Activated CD8-positive, alpha-beta T cell treated with anti-CD3 and anti-CD28 coated beads for 36 hours (primary cell): ENCODE measurements around the gene CHMP4A. TPM values are rescaled to one million over a fixed set of nuclear protein-coding genes. Genes with fewer than 3 reads are reported as not detected.

Source experiments
- ATAC-seq: fragments of 200-7000 bp; cut with Tn5 transposase; one replicate; pipeline ENCODE4 v1.10.0; 2021; ENCODE audit warnings: mild to moderate bottlenecking, moderate library complexity
- CTCF ChIA-PET: fragments of 350-600 bp; sonication (Branson Sonifier 250); formaldehyde crosslinking; loops from one replicate; lab custom pipeline; 2021; ENCODE audit warnings: antibody characterized with exemption; lab: Charles Lee
- POLR2A ChIA-PET: fragments of 350-600 bp; sonication (Branson Sonifier 250); formaldehyde crosslinking; loops from one replicate; lab custom pipeline; 2021; ENCODE audit warnings: antibody characterized with exemption; lab: Charles Lee
- DNase-seq: peaks from one replicate; pipeline ENCODE4 v3.0.0-alpha.2; 2020
- H3K27ac Mint-ChIP-seq: one replicate; pipeline ENCODE4 v1.8.0; 2021; ENCODE audit warnings: mild to moderate bottlenecking, mixed read lengths
- H3K27me3 Mint-ChIP-seq: one replicate; pipeline ENCODE4 v1.8.0; 2021; ENCODE audit warnings: mixed read lengths
- H3K36me3 Mint-ChIP-seq: one replicate; pipeline ENCODE4 v1.8.0; 2021; ENCODE audit warnings: low read depth, mixed read lengths
- H3K4me1 Mint-ChIP-seq: one replicate; pipeline ENCODE4 v1.8.0; 2021; ENCODE audit warnings: low read depth, mixed read lengths
- H3K4me3 Mint-ChIP-seq: one replicate; pipeline ENCODE4 v1.8.0; 2021; ENCODE audit warnings: mild to moderate bottlenecking, moderate library complexity, mixed read lengths
- H3K9me3 Mint-ChIP-seq: one replicate; pipeline ENCODE4 v1.8.0; 2021; ENCODE audit warnings: mixed read lengths
- intact Hi-C: fragments of 100-400 bp; cut with micrococcal nuclease; formaldehyde crosslinking; loops from one replicate; pipeline ENCODE4 v1.10.0; 2022
- total RNA-seq, 2 experiments: library from RNA; stranded (reverse); gene quantifications; one replicate each; pipeline ENCODE4 v1.2.3, GENCODE V29; 2021
- TF ChIP-seq, protein P1 (sequence below): fragments of 200-600 bp; IDR thresholded peaks from one replicate; pipeline ENCODE4 v1.8.0; 2022; ENCODE audit warnings: antibody characterized with exemption, mild to moderate bottlenecking

The CHMP4A gene
- total RNA-seq, 2 experiments from 2014 or later: 55.6 to 61.8 TPM

DNA sequence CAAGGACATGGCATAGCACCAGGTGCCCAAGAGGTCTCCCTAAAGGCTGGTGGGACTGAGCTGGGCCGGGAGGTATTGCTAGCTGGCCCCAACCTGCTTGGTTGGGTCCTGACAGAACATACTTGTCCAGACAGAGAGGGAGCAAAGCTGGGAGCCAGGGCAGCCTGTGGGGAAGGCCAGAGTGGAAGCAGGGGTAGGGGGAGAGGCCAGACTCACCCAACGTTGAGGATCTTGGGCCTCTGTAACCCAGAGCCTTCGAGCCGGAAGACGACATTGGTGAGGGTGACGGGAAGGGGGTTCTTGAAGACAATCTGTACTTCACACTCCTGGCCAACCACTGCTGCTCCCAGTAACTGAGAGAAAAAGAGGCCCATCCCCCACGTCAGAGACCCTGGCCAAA, 40.6 kb upstream of the CHMP4A start:
- Mint-ChIP-seq H3K4me1 (peaks cover 11% of the 10 kb centered on the region), H3K4me3 (no peak overlapping the region), H3K27me3 (no peaks in the 10 kb centered on the region), H3K27ac (no peak overlapping the region), H3K36me3 (no peaks in the 10 kb centered on the region), H3K9me3 (no peaks in the 10 kb centered on the region)
- DNase-seq (no peak), ATAC-seq (no peak)
- TF ChIP-seq, protein P1, sequence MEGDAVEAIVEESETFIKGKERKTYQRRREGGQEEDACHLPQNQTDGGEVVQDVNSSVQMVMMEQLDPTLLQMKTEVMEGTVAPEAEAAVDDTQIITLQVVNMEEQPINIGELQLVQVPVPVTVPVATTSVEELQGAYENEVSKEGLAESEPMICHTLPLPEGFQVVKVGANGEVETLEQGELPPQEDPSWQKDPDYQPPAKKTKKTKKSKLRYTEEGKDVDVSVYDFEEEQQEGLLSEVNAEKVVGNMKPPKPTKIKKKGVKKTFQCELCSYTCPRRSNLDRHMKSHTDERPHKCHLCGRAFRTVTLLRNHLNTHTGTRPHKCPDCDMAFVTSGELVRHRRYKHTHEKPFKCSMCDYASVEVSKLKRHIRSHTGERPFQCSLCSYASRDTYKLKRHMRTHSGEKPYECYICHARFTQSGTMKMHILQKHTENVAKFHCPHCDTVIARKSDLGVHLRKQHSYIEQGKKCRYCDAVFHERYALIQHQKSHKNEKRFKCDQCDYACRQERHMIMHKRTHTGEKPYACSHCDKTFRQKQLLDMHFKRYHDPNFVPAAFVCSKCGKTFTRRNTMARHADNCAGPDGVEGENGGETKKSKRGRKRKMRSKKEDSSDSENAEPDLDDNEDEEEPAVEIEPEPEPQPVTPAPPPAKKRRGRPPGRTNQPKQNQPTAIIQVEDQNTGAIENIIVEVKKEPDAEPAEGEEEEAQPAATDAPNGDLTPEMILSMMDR: no peak
- POLR2A ChIA-PET: no interaction called here
- CTCF ChIA-PET: interaction anchor here (0.8 to 27.8 kb wide), 3 partner anchors 11 to 47 kb away, joined by 3 to 873 read pairs (median 4); partner anchors contain the start of genes CIDEB, DHRS1, LTB4R and LTB4R2
- intact Hi-C loops: no loop called here

- TF ChIP-seq, protein P1: no peak
- ChIA-PET POLR2A (interaction anchor here (0.8 to 1.2 kb wide), 4 partner anchors 13 to 171 kb away, joined by 3 to 5 read pairs (median 3); no protein-coding TSS in a partner anchor), CTCF (interaction anchor here (1.2 to 27.8 kb wide), 5 partner anchors 10 to 48 kb away, joined by 4 to 873 read pairs (median 17); partner anchors contain the start of genes CIDEB, DHRS1, LTB4R and LTB4R2)
- Mint-ChIP-seq H3K27ac (no peak overlapping the region), H3K4me1 (peaks cover 19% of the 10 kb centered on the region), H3K27me3 (no peaks in the 10 kb centered on the region), H3K36me3 (no peaks in the 10 kb centered on the region), H3K4me3 (no peak overlapping the region), H3K9me3 (no peaks in the 10 kb centered on the region)
- no peak for ATAC-seq
- intact Hi-C loops: no loop called here
- DNase-seq: no peak
Observed at GRCh38 chr14:24252289-24253124, 39.2 kb upstream of the CHMP4A start.

- H3K9me3 Mint-ChIP-seq: no peaks in the 10 kb centered on the region
- H3K36me3 Mint-ChIP-seq: no peaks in the 10 kb centered on the region
- ChIA-PET POLR2A (interaction anchor here (0.8 to 1.0 kb wide), 3 partner anchors 14 to 18 kb away, joined by 3 to 5 read pairs (median 3); no protein-coding TSS in a partner anchor), CTCF (interaction anchor here (1.0 to 27.8 kb wide), 5 partner anchors 9 to 49 kb away, joined by 3 to 873 read pairs (median 17); partner anchors contain the start of genes CIDEB, DHRS1, LTB4R and LTB4R2)
- TF ChIP-seq, protein P1: no peak
- H3K27me3 Mint-ChIP-seq: no peaks in the 10 kb centered on the region
- no peak overlapping the region for H3K27ac Mint-ChIP-seq
- peaks cover 22% of the 10 kb centered on the region for H3K4me1 Mint-ChIP-seq
- ATAC-seq (no peak), DNase-seq (no peak)
- no peak overlapping the region for H3K4me3 Mint-ChIP-seq
- intact Hi-C loops: no loop called here
Observed at GRCh38 chr14:24251880-24252288, 38.6 kb upstream of the CHMP4A start.

DNA sequence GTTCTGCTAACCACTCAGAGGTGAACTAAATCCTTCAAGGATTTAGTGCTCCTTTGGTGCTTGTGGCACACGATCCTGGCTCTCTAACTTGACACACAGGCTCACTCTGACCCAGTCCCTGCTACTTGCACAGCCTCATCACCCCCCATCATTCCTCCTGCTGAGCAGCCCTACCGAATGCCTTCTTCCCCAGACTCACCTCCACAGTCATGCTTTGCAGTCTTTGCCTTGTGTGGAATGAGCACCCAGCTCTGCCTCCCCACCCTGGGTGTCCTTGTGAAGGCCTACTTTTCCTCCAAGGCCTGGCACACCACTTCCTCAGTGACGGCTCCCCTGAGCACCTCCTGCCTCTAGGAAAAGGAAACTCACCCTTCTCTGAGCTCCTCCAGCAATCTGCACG, 37.1 kb upstream of the CHMP4A start:
- TF ChIP-seq, protein P1: no peak
- ChIA-PET CTCF (interaction anchor here (1.2 to 27.8 kb wide), 6 partner anchors 8 to 187 kb away, joined by 3 to 873 read pairs (median 12); partner anchors contain the start of genes CIDEB, DHRS1, LTB4R and LTB4R2), POLR2A (interaction anchor here (1.3 kb wide), 1 partner anchor 47 kb away, joined by 3 read pairs; no protein-coding TSS in a partner anchor)
- Mint-ChIP-seq H3K36me3 (no peaks in the 10 kb centered on the region), H3K27ac (peak overlapping the region; percentile 9), H3K4me3 (no peak overlapping the region), H3K9me3 (no peaks in the 10 kb centered on the region), H3K4me1 (peaks cover 25% of the 10 kb centered on the region), H3K27me3 (no peaks in the 10 kb centered on the region)
- no peak for ATAC-seq
- no peak for DNase-seq
- intact Hi-C loops: no loop called here
